Liver (tissue), 9 donors: ENCODE measurements around the gene ADK. TPM values are rescaled to one million over a fixed set of nuclear protein-coding genes. Genes with fewer than 3 reads are reported as not detected.

ENCODE experiments used
- DNase-seq: peaks from one replicate; pipeline ENCODE4 v3.0.0-alpha.2; 2017; ENCODE audit warnings: low spot score
- H3K27ac ChIP-seq, 2 donors: one replicate each; pipeline ENCODE4 v1.7.0; 2013; ENCODE audit warnings: inconsistent platforms in 2 of 2, low read length in 2 of 2, control low read depth in 1 of 2, low read depth in 1 of 2, mild to moderate bottlenecking in 1 of 2
- H3K27me3 ChIP-seq, 4 donors: one replicate each; pipeline versions ENCODE4 v1.6.1 to v1.7.0; 2013; ENCODE audit warnings: low read length in 3 of 4, inconsistent platforms in 1 of 4, mild to moderate bottlenecking in 1 of 4, moderate library complexity in 1 of 4; ENCODE audit not compliant: control insufficient read depth in 4 of 4, insufficient read depth in 4 of 4
- H3K36me3 ChIP-seq, 4 donors: one replicate each; pipeline versions ENCODE4 v1.6.1 to v1.7.0; 2013; ENCODE audit warnings: low read length in 3 of 4, mild to moderate bottlenecking in 3 of 4, low read depth in 1 of 4, moderate library complexity in 1 of 4; ENCODE audit not compliant: control insufficient read depth in 4 of 4, insufficient read depth in 3 of 4
- H3K4me1 ChIP-seq, 4 donors: one replicate each; pipeline versions ENCODE4 v1.6.1 to v1.7.0; 2013; ENCODE audit warnings: low read length in 3 of 4, mild to moderate bottlenecking in 3 of 4, moderate library complexity in 1 of 4; ENCODE audit not compliant: control insufficient read depth in 4 of 4, insufficient read depth in 4 of 4
- H3K4me3 ChIP-seq, 3 donors: one replicate each; pipeline versions ENCODE4 v1.6.1 to v1.7.0; 2013; ENCODE audit warnings: low read length in 3 of 3, control low read depth in 1 of 3, low read depth in 1 of 3, mild to moderate bottlenecking in 1 of 3
- H3K9ac ChIP-seq, 2 donors: one replicate each; pipeline ENCODE4 v1.7.0; 2013; ENCODE audit warnings: low read length in 2 of 2, mild to moderate bottlenecking in 2 of 2, moderate library complexity in 2 of 2, control low read depth in 1 of 2, low read depth in 1 of 2
- H3K9me3 ChIP-seq, 4 donors: one replicate each; pipeline versions ENCODE4 v1.6.1 to v1.7.0; 2013; ENCODE audit warnings: low read length in 3 of 4; ENCODE audit not compliant: control insufficient read depth in 4 of 4
- EGR1 ChIP-seq, 2 donors: IDR thresholded peaks; 2 replicates each; pipeline ENCODE4 v1.6.1; 2016 to 2018; ENCODE audit warnings: antibody characterized with exemption in 2 of 2, low read depth in 2 of 2
- FOXA1 ChIP-seq: IDR thresholded peaks from 2 replicates; pipeline ENCODE4 v1.6.1; 2016; ENCODE audit warnings: antibody characterized with exemption
- HNF4A ChIP-seq, 2 donors: conservative IDR thresholded peaks; 2 replicates each; pipeline ENCODE4 v1.6.1; 2016; ENCODE audit warnings: antibody characterized with exemption in 2 of 2, mild to moderate bottlenecking in 2 of 2
- HNF4G ChIP-seq: IDR thresholded peaks from 2 replicates; pipeline ENCODE4 v1.6.1; 2016; ENCODE audit warnings: antibody characterized with exemption
- JUND ChIP-seq, 2 donors: IDR thresholded peaks; 2 replicates each; pipeline ENCODE4 v1.6.1; 2016; ENCODE audit warnings: antibody characterized with exemption in 2 of 2
- NR2F2 ChIP-seq: IDR thresholded peaks from 2 replicates; pipeline ENCODE4 v1.6.1; 2016; ENCODE audit warnings: antibody characterized with exemption
- RAD21 ChIP-seq, 2 donors: IDR thresholded peaks; 2 replicates each; pipeline ENCODE4 v1.6.1; 2016; ENCODE audit warnings: antibody characterized with exemption in 2 of 2, mild to moderate bottlenecking in 2 of 2
- RXRA ChIP-seq, 2 donors: IDR thresholded peaks; 2 replicates each; pipeline ENCODE4 v1.6.1; 2017 to 2018; ENCODE audit warnings: antibody characterized with exemption in 2 of 2, mild to moderate bottlenecking in 1 of 2
- SP1 ChIP-seq: IDR thresholded peaks from 2 replicates; pipeline ENCODE4 v1.6.1; 2018; ENCODE audit warnings: antibody characterized with exemption, mild to moderate bottlenecking
- YY1 ChIP-seq: IDR thresholded peaks from 2 replicates; pipeline ENCODE4 v1.6.1; 2016; ENCODE audit warnings: antibody characterized with exemption, mild to moderate bottlenecking
- WGBS: extraction: QIAGEN DNeasy Blood & Tissue Kit; methylation state at CpG from one replicate; pipeline ENCODE4 v1.1.7; 2013; 5-methylcytosine and 5-hydroxymethylcytosine counted together
- polyA plus RNA-seq, 2 donors: library from polyadenylated mRNA; stranded (reverse) in 1 of 2; unstranded in 1 of 2; fragments of 200-250 nt in 1 of 2; fragments of >200 nt in 1 of 2; fragmentation: Nextera tagmentation in 1 of 2; extraction: Ambion mirVana in 1 of 2; gene quantifications; one replicate each; pipeline versions ENCODE4 v1.2.1 to v1.2.3, GENCODE V29; 2013 to 2015
- total RNA-seq, 2 donors: library from RNA; depleted of rRNA; stranded (reverse); fragments of >200 nt; gene quantifications; one replicate each; pipeline ENCODE4 v1.2.3, GENCODE V29; 2014
- TF ChIP-seq, protein P1 (sequence below): fragments of 150-350 bp; IDR thresholded peaks from 2 replicates; pipeline ENCODE4 v1.5.1; 2017; ENCODE audit warnings: improper control_type of control experiment, low read depth, low read length; ENCODE audit not compliant: missing input control
- TF ChIP-seq, protein P2 (sequence below): IDR thresholded peaks from 2 replicates; pipeline ENCODE4 v1.6.1; 2016; ENCODE audit warnings: antibody characterized with exemption
- TF ChIP-seq, protein P3 (sequence below): IDR thresholded peaks from 2 replicates; pipeline ENCODE4 v1.6.1; 2016; ENCODE audit warnings: antibody characterized with exemption
- TF ChIP-seq, protein P4 (sequence below): IDR thresholded peaks from 2 replicates; pipeline ENCODE4 v1.6.1; 2016; ENCODE audit warnings: antibody characterized with exemption
- donor health status: healthy.
- donor health status: healthy.
- donor health status: healthy.
- donor health status: healthy.
- donor health status: healthy.

ADK gene
- total and polyA plus RNA-seq, 4 donors: 18.0 to 110 (median 65.5) TPM

DNA sequence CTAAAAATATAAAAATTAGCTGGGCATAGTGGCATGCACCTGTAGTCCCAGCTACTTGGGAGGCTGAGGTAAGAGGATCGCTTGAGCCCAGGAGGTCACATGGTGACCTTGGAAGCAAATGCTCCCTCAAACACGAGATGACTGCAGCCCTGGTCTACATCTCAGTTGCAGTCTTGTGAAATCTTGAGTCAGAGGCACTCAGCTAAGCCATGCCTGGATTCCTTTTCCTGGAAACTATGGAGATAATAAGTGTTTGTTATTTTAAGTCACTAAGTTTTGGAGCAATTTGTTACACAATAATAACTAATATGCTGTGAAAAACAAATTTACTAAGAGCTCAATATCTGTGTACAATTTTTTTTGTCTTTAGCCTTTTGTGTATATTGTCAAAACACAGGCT, 391.1 kb downstream of the ADK start:
- Histone ChIP-seq H3K36me3 (peaks cover 0 to 1% (median 0%) of the 10 kb centered on the region in 4 donors), H3K27me3 (no peaks in the 10 kb centered on the region), H3K4me1 (no peaks in the 10 kb centered on the region), H3K4me3 (no peak overlapping the region), H3K27ac (no peak overlapping the region), H3K9me3 (no peaks in the 10 kb centered on the region), H3K9ac (no peak overlapping the region)
- TF ChIP-seq NR2F2 (peak; percentile 64), SP1 (no peak)
- WGBS: 78% methylated on average over 2 of the region's 2 CpGs
- no peak for DNase-seq

DNA sequence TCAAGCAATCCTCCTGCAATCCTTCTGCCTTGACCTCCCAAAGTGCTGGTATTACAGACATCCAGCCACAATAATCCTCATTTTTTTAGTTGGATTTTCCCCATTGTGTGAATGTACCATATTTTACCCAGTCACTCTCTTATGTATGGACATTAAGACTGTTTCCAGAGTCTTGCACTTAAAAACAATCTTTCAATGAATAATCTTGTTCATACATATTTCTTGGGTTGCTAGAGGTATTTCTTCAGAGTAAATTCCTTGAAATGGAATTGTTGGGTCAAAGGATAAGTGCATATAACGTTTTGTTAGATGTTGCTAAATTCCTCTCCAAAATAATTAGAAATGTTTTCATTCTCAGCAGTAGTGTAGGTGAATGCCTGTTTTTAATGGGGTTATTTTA, 392.3 kb downstream of the ADK start:
- no peak overlapping the region for H3K27ac ChIP-seq
- no peaks in the 10 kb centered on the region for H3K27me3 ChIP-seq
- H3K4me1 ChIP-seq: no peaks in the 10 kb centered on the region
- TF ChIP-seq HNF4G (no peak), EGR1 (IDR thresholded peaks at IDR 0.05; ENCODE audit: low read depth in 2 of 2) (no peak), FOXA1 (no peak), RAD21 (IDR thresholded peaks at IDR 0.05) (no peak)
- TF ChIP-seq, protein P1, sequence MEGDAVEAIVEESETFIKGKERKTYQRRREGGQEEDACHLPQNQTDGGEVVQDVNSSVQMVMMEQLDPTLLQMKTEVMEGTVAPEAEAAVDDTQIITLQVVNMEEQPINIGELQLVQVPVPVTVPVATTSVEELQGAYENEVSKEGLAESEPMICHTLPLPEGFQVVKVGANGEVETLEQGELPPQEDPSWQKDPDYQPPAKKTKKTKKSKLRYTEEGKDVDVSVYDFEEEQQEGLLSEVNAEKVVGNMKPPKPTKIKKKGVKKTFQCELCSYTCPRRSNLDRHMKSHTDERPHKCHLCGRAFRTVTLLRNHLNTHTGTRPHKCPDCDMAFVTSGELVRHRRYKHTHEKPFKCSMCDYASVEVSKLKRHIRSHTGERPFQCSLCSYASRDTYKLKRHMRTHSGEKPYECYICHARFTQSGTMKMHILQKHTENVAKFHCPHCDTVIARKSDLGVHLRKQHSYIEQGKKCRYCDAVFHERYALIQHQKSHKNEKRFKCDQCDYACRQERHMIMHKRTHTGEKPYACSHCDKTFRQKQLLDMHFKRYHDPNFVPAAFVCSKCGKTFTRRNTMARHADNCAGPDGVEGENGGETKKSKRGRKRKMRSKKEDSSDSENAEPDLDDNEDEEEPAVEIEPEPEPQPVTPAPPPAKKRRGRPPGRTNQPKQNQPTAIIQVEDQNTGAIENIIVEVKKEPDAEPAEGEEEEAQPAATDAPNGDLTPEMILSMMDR: no peak
- TF ChIP-seq, protein P2, sequence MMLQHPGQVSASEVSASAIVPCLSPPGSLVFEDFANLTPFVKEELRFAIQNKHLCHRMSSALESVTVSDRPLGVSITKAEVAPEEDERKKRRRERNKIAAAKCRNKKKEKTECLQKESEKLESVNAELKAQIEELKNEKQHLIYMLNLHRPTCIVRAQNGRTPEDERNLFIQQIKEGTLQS: no peak
- TF ChIP-seq, protein P3, sequence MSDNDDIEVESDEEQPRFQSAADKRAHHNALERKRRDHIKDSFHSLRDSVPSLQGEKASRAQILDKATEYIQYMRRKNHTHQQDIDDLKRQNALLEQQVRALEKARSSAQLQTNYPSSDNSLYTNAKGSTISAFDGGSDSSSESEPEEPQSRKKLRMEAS: no peak
- TF ChIP-seq, protein P4, sequence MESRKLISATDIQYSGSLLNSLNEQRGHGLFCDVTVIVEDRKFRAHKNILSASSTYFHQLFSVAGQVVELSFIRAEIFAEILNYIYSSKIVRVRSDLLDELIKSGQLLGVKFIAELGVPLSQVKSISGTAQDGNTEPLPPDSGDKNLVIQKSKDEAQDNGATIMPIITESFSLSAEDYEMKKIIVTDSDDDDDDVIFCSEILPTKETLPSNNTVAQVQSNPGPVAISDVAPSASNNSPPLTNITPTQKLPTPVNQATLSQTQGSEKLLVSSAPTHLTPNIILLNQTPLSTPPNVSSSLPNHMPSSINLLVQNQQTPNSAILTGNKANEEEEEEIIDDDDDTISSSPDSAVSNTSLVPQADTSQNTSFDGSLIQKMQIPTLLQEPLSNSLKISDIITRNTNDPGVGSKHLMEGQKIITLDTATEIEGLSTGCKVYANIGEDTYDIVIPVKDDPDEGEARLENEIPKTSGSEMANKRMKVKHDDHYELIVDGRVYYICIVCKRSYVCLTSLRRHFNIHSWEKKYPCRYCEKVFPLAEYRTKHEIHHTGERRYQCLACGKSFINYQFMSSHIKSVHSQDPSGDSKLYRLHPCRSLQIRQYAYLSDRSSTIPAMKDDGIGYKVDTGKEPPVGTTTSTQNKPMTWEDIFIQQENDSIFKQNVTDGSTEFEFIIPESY: no peak
- 72% methylated on average over 1 of the region's 1 CpG for WGBS
- no peak overlapping the region for H3K4me3 ChIP-seq
- peaks cover 0 to 1% (median 0%) of the 10 kb centered on the region in 4 donors for H3K36me3 ChIP-seq
- H3K9ac ChIP-seq: no peak overlapping the region
- DNase-seq: no peak
- H3K9me3 ChIP-seq: no peaks in the 10 kb centered on the region

DNA sequence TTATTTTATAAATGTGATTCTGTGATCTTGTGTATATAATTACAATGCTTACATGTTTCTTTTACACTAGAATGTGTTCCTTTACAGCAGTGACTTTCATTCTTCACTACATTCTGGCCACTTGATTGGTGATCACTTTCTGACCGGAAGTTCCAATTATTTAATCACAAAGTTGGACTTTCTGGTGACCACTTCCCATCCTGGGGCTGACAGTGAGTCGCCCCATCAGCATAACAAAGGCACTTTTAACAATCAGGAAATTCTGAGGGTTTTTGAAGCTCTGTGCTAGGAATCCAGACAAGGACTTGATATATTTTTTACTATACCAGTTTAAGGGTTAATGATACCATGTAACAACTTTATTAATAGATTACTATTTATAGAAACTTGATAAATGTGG, 393.1 kb downstream of the ADK start:
- Histone ChIP-seq H3K4me1 (no peaks in the 10 kb centered on the region), H3K9ac (no peak overlapping the region), H3K27me3 (no peaks in the 10 kb centered on the region)

More for the DNA sequence above, 393.1 kb downstream of the ADK start:
- DNase-seq: no peak
- Histone ChIP-seq H3K27ac (no peak overlapping the region), H3K9me3 (no peaks in the 10 kb centered on the region), H3K36me3 (peaks cover 0 to 1% (median 0%) of the 10 kb centered on the region in 4 donors), H3K4me3 (no peak overlapping the region)
- TF ChIP-seq JUND (IDR thresholded peaks at IDR 0.05) (no peak), FOXA1 (no peak), YY1 (no peak), RAD21 (IDR thresholded peaks at IDR 0.05) (no peak), RXRA (IDR thresholded peaks at IDR 0.05) (no peak), EGR1 (IDR thresholded peaks at IDR 0.05; ENCODE audit: low read depth in 2 of 2) (no peak), NR2F2 (no peak), SP1 (no peak), HNF4A (conservative IDR thresholded peaks at IDR 0.05) (no peak)
- TF ChIP-seq, protein P4: no peak
- TF ChIP-seq, protein P1: no peak
- TF ChIP-seq, protein P3: no peak
- TF ChIP-seq, protein P2: no peak
- 87% methylated on average over 2 of the region's 2 CpGs for WGBS
